H4 (cell line): ENCODE data around the gene DEAF1. TPM values are rescaled to one million over a fixed set of nuclear protein-coding genes. Genes with fewer than 3 reads are reported as not detected.

ENCODE experiments used
- DNase-seq: peaks from one replicate; pipeline ENCODE4 v3.0.0-alpha.2; 2015; ENCODE audit warnings: low spot score
- total RNA-seq: library from RNA; depleted of rRNA; stranded (reverse); fragments of >200 nt; shearing (Covaris generic); gene quantifications from 2 replicates; pipeline ENCODE4 v1.2.3, GENCODE V29; 2014

The DEAF1 gene
- total RNA-seq, 1 experiment from 2014 or later, result 24.9 TPM

GRCh38 chr11:645536-645935 is 49.5 kb downstream of the DEAF1 start:
- no peak for DNase-seq

- no peak for DNase-seq
Measured at GRCh38 chr11:643849-644738, 50.9 kb downstream of the DEAF1 start.

- no peak for DNase-seq
Measured at GRCh38 chr11:643366-643765, 51.7 kb downstream of the DEAF1 start.

DNA sequence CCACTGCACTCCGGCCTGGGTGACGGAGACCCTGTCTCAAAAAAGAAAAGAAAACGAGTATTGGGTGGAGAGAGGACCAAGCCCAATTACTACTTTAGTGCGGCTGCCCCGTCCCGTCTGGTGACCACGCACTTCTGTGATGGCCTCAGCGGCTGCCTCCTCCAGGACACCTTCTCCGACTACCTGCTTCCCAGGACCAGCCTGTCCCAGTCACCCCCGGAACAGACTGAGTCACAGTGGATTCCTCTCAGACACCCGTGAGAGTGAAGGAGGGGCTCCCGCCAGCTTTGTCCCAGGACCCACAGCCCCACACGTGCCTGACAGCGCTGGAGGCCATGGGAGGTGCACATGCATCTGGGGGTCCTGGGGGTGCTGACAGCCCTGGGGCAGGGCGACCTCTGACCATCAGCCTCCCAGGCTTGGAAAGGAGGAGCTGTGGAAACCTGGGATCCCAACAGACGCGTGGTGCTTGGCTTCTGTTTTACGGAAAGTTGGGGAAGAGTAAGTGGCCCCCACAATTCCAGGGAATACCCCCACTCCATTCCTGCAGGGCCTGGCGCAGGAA is 53.1 kb downstream of the DEAF1 start:
- DNase-seq, result no peak

- no peak for DNase-seq
Measured at GRCh38 chr11:640021-640706, 54.9 kb downstream of the DEAF1 start.

DNA sequence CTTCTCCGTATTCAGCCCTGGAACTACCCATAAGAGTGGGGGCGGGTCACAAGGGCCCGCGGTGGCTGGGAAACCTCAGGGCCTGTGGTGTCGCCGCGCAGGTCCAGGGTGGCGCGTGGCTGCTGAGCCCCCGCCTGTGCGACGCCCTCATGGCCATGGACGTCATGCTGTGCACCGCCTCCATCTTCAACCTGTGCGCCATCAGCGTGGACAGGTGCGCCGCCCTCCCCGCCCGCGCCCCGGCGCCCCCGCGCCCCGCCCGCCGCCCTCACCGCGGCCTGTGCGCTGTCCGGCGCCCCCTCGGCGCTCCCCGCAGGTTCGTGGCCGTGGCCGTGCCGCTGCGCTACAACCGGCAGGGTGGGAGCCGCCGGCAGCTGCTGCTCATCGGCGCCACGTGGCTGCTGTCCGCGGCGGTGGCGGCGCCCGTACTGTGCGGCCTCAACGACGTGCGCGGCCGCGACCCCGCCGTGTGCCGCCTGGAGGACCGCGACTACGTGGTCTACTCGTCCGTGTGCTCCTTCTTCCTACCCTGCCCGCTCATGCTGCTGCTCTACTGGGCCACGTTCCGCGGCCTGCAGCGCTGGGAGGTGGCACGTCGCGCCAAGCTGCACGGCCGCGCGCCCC is 55.6 kb downstream of the DEAF1 start:
- DNase-seq, result no peak

GRCh38 chr11:638631-639331 is 56.2 kb downstream of the DEAF1 start:
- DNase-seq, result no peak

DNA sequence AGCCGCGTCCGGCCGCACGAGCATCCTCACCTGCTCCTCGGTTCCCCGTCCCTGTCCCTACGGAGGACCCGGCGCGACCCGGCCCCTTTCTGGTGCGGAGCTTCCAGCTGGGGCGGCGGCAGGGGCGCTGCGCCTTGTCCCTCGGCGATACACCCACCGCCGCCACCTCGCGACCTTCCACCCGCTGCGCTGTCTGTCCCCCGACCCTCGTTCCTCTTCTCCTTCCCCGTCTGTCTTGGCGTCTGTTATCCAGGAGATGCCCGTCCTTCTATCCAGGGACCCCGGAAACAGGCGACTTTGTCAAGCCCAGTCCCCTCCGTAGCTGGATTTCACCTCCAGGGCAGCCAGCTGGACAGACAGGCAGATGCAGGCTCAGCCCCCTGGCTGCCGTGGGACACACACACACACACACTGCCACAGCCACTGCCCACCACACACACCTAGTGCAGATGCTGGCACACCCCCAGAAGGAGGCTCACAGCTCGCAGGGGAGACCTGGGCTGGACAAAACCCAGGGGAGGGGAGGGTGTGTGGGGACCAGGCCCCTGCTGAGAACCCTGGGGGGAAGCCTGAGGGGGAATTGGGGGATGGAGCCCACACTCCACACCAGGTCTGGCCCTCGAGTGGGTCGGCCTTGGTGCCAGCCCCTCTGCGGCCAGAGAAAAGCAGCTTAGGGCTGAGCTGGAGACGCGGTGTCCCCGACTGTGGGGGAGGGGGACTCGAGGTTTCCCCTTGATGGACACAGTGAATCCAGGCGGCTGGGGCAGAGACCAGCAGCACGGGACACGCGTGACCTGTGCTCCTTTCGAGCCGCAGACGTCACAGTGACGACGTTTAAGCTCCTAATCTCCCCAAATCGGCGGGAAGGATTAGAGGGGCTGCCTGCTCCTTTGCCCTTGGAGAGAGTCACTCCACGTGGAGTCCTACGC is 57.2 kb downstream of the DEAF1 start:
- DNase-seq, result no peak

GRCh38 chr11:637333-637592 is 57.8 kb downstream of the DEAF1 start:
- DNase-seq, result no peak

GRCh38 chr11:636511-637332 is 58.3 kb downstream of the DEAF1 start, which contains the start of gene DRD4:
Gene DRD4 (plus strand): TSS chr11:637269. CDS start chr11:637305, 36 bp downstream.
- no peak for DNase-seq

DNA sequence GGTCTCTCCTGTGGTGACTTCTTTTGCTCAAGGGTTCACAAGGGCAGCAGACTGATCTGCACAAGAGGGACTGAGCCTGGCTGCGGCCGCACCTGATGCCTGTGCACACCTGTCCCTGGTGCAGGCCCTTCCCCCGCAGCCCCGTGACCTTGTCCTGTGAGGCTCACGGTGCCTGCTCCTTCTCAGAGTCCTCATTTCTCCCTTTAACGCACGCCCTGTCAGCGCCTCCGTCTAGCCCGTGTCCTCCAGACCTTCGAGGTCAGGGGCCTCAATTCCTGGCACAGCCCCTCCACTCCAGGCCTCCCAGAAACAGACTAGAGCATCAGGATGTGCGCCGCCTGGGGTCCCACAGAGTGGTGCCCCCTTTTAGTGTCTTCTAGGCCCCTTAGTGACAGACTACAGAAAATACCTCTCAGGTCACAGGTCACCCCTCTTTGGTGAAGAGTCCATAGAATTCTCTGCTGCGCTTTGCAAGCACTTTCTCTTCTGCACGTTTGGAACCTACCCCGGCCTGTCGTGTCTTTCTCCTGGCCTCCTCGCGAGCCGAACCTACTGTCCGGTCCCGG is 59.0 kb downstream of the DEAF1 start:
- DNase-seq, result no peak

- DNase-seq, result no peak
Measured at GRCh38 chr11:630871-631270, 64.2 kb downstream of the DEAF1 start.

GRCh38 chr11:629237-629583 is 65.8 kb downstream of the DEAF1 start:
- no peak for DNase-seq

DNA sequence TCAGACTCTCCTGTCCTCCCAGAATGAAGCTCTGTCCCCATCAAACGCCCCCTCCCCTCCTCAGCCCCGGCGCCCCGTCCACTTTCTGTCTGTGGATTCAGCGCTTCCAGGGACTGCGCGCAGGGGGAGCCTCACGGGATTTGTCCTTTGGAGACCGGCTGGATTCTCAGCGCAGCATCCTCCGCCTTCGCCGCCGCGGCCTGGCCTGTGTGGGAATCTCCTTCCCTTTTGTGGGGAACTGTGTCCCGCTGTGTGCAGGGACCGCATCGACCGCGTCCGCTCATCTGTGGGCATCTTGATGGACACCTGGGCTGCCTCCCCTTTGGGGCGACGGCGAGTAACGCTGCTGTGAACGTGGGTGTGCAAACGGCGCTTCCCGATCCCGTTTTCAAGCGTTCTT is 67.0 kb downstream of the DEAF1 start:
- DNase-seq, result no peak

- no peak for DNase-seq
Measured at GRCh38 chr11:627308-627576, 67.8 kb downstream of the DEAF1 start.

- DNase-seq, result no peak
Measured at GRCh38 chr11:626475-627307, 68.3 kb downstream of the DEAF1 start, which contains the start of gene SCT. Gene SCT (minus strand): TSS chr11:627181. CDS start chr11:627143, 38 bp downstream.

GRCh38 chr11:625636-626268 is 69.3 kb downstream of the DEAF1 start:
- no peak for DNase-seq
